HS-5 (cell line): ENCODE data around the gene FETUB.
"Not testable (repeated sequence)": the region's sequence is repeated elsewhere in the genome, so short reads cannot be mapped to it uniquely, and the experiment has no call there.

Experiments
- DNase-seq: peaks from one replicate; pipeline ENCODE4 v3.0.0-alpha.2; 2012; ENCODE audit warnings: low read depth

The FETUB gene

DNA sequence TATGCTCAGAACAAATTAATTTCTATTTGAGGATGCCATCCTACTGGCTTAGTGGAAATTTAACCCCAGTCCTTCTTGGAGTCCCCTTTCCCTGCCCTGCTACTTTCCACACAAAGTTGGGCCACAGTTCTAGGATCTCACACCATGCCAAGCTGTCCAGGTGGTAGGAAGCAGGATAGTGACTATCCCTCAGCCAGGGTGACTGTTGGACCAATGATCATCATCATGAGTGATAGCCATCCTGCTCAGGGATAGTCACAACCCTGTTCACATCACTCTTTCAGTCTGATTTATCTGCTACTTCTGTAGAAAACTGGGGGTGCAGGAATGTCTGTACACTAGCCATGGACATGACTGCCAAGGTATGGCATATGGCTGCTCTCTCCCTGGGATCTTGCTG, 38.4 kb downstream of the FETUB start:
- DNase-seq: no peak

GRCh38 chr3:186679151-186679550, 39.0 kb downstream of the FETUB start:
- DNase-seq: no peak

DNA sequence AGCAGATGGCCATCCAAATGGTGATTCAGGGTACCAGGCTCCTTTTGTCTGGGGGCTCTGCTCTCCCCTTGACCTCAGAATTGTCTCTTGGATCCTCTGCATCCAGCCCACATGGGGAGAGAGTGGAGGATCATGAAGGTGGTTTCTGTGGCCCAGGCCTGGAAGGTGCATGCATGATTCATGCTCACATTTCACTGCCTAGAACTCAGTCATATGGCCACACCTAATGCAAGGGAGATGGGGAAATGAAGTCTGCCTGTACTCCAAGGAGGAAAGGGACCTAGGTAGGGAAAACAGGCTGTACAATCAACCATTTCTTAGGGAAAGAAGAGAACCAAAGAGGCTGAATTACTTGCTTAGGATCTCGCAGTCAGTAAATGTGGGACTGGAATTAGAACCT, 40.7 kb downstream of the FETUB start:
- no peak for DNase-seq

DNA sequence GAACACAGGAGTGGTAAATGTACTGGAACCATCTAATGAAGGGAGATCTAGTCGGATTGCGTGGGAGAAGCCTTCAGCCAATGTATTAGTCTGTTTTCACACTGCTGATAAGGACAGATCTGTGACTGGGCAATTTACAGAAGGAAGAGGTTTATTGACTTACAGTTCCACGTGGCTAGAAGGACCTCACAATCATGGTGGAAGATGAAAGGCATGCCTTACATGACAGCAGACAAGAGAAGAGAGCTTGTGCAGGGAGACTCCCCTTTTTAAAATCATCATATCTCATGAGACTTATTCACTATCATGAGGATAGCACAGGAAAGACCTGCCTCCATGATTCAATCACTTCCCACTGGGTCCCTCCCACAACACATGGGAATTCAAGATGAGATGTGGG, 42.6 kb downstream of the FETUB start:
- DNase-seq: no peak

DNA sequence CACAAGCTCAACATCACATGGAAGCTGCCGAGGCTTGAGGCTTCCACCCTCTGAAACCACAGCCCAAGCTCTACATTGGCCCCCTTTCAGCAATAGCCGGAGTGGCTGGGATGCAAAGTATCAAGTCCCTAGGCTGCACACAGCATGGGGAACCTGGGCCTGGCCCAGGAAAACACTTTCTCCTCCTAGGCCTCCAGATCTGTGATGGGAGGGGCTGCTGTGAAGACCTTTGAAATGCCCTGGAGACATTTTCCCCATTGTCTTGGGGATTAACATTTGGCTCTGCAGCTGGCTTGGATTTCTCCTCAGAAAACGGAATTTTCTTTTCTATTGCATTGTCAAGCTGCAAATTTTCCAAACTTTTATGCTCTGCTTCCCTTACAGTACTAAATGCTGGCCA, 43.8 kb downstream of the FETUB start:
- DNase-seq: no peak

- DNase-seq: not testable (repeated sequence)
These were observed 46.3 kb downstream of the FETUB start for GRCh38 chr3:186686475-186686874.

DNA sequence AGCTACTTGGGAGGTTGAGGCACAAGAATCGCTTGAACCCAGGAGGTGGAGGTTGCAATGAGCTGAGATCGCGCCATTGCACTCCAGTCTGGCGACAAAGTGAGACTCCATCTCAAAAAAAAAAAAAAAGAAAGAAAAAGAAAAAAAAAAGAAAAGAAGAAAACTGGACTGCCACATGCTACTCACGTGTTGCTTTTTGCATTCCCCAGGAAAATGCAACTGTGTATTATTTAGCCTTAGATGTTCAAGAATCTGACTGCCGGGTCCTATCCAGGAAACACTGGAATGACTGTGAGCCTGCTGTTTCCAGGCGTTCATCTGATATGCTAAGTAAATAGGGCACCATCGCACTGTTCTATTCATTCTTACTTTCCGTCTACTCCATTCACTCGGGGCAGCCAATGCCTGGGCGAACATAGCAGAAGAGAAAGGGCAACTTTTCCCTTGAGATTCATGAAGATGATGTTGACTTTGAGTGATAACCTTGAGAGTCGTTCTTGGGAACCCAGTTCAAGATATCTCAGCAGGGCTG, 47.0 kb downstream of the FETUB start:
- DNase-seq: no peak

GRCh38 chr3:186690304-186690703, 50.1 kb downstream of the FETUB start:
- DNase-seq: not testable (repeated sequence)

- no peak for DNase-seq
These were observed 51.5 kb downstream of the FETUB start for GRCh38 chr3:186691676-186692075.

- no peak for DNase-seq
These were observed 53.6 kb downstream of the FETUB start for GRCh38 chr3:186693843-186694242.

DNA sequence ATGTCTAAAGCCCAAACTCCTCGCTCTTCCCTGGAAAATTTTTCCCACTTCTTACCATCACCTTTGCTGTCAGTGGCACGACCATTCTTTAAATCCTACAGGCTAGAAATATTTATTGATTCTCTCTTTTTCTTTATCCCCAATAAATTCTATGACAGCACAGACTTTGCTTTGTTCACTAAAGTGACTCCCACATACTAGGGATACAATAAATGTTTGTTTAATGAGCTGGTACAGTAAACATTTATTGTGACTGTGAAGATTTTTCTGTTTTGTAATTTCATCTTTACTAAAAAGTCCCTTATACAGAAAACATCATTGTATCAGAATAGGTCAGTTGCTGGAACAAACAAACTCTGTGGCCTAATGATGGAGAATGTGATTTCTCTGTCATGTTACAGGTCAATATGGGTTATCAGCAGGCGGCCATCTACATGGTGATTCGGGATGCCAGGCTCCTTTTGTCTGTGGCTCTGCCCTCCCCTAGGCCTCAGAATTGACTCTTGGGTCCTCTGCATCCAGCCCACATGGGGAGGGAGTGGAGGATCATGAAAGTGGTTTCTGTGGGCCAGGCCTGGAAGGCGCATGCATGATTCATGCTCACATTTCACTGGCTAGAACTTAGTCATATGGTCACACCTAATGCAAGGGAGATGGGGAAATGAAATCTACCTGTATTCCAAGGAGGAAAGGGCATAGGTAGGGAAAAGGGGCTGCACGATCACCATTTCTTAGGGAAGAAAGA, 54.3 kb downstream of the FETUB start:
- DNase-seq: no peak

GRCh38 chr3:186696522-186696921, 56.3 kb downstream of the FETUB start:
- no peak for DNase-seq

DNA sequence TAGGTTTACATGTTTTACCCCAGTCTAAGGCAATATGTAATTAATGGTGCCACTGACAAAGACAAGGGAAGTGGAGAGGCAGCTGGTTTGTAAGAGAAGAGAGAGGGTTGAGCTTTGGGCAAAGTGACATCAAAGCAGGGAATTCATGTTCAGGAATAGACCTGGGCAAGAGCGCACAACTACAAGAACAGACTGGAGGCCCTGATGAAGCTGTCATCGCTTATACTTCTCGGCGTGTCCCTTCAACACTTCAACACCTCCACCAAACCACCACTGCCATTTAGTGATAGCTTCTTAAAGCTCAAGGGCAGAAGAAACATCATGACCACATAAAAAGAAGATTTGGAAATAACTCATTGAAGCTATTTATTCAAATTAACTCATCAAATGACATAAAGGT, 57.3 kb downstream of the FETUB start:
- no peak for DNase-seq

GRCh38 chr3:186700267-186700666, 60.1 kb downstream of the FETUB start:
- no peak for DNase-seq

- not testable (repeated sequence) for DNase-seq
These were observed 62.3 kb downstream of the FETUB start for GRCh38 chr3:186702451-186702850.
